HepG2 (cell line): Measurements from ENCODE around the gene TRIM28. TPM values are rescaled to one million over a fixed set of nuclear protein-coding genes. Genes with fewer than 3 reads are reported as not detected.

Experiments
- ATRX ChIP-seq: sonication (generic); formaldehyde crosslinking; IDR thresholded peaks from 2 replicates; pipeline ENCODE4 v1.4.0; 2020; ENCODE audit warnings: missing genetic modification reagents, borderline replicate concordance
- CERS6 ChIP-seq: sonication (generic); formaldehyde crosslinking; IDR thresholded peaks from 2 replicates; pipeline ENCODE4 v1.5.0; 2020; ENCODE audit warnings: missing genetic modification reagents
- DZIP1 ChIP-seq: sonication (generic); formaldehyde crosslinking; IDR thresholded peaks from 2 replicates; pipeline ENCODE4 v1.5.0; 2020; ENCODE audit warnings: mild to moderate bottlenecking, missing genetic modification reagents
- GMEB1 ChIP-seq: sonication (generic); formaldehyde crosslinking; IDR thresholded peaks from 2 replicates; pipeline ENCODE4 v1.5.1; 2020; ENCODE audit warnings: missing genetic modification reagents, mild to moderate bottlenecking, borderline replicate concordance
- HMGXB4 ChIP-seq, 2 experiments: sonication (generic) in 1 of 2; formaldehyde crosslinking in 1 of 2; IDR thresholded peaks; 2 replicates each; pipeline versions ENCODE4 v1.4.0 to v1.6.1; 2018 to 2020; ENCODE audit warnings: missing genetic modification reagents in 2 of 2, borderline replicate concordance in 1 of 2, low read depth in 1 of 2, mild to moderate bottlenecking in 1 of 2, missing biosample characterization in 1 of 2
- PAX8 ChIP-seq: sonication (generic); formaldehyde crosslinking; IDR thresholded peaks from 2 replicates; pipeline ENCODE4 v1.8.0; 2022; ENCODE audit warnings: mild to moderate bottlenecking, missing genetic modification reagents, borderline replicate concordance
- POLR2A ChIP-seq, 2 experiments: IDR thresholded peaks; 2 replicates each; pipeline ENCODE4 v1.6.1; 2011; ENCODE audit warnings: low read depth in 2 of 2, low read length in 2 of 2, mild to moderate bottlenecking in 1 of 2, moderate library complexity in 1 of 2; ENCODE audit not compliant: insufficient read depth in 1 of 2
- POLR2AphosphoS2 ChIP-seq: IDR thresholded peaks from 2 replicates; pipeline ENCODE4 v1.6.1; 2011; ENCODE audit warnings: low read depth, low read length, improper control_type of control experiment
- RBAK ChIP-seq: sonication (generic); formaldehyde crosslinking; IDR thresholded peaks from 2 replicates; pipeline ENCODE4 v1.5.1; 2020; ENCODE audit warnings: mild to moderate bottlenecking, missing genetic modification reagents
- RXRA ChIP-seq: sonication (generic); formaldehyde crosslinking; IDR thresholded peaks from 2 replicates; pipeline ENCODE4 v1.5.1; 2020; ENCODE audit warnings: missing genetic modification reagents
- SOX5 ChIP-seq: IDR thresholded peaks from 2 replicates; pipeline ENCODE4 v1.6.1; 2016; ENCODE audit warnings: borderline replicate concordance
- ZNF350 ChIP-seq: sonication (generic); formaldehyde crosslinking; IDR thresholded peaks from 2 replicates; pipeline ENCODE4 v1.4.0; 2020; ENCODE audit warnings: mild to moderate bottlenecking, low read depth, missing genetic modification reagents, borderline replicate concordance
- ZNF382 ChIP-seq: sonication (generic); formaldehyde crosslinking; IDR thresholded peaks from 2 replicates; pipeline ENCODE4 v1.5.0; 2020; ENCODE audit warnings: missing genetic modification reagents, mild to moderate bottlenecking, borderline replicate concordance
- ZNF484 ChIP-seq: sonication (generic); formaldehyde crosslinking; IDR thresholded peaks from 2 replicates; pipeline ENCODE4 v1.5.1; 2020; ENCODE audit warnings: mild to moderate bottlenecking, low read depth, missing genetic modification reagents, borderline replicate concordance
- ZNF605 ChIP-seq: sonication (generic); formaldehyde crosslinking; IDR thresholded peaks from 2 replicates; pipeline ENCODE4 v1.8.0; 2022; ENCODE audit warnings: mild to moderate bottlenecking, missing genetic modification reagents
- ZNF672 ChIP-seq: sonication (generic); formaldehyde crosslinking; IDR thresholded peaks from 2 replicates; pipeline ENCODE4 v1.8.1; 2022; ENCODE audit warnings: missing genetic modification reagents
- ZNF747 ChIP-seq: sonication (generic); formaldehyde crosslinking; IDR thresholded peaks from 2 replicates; pipeline ENCODE4 v1.8.1; 2023; ENCODE audit warnings: missing genetic modification reagents, mild to moderate bottlenecking, borderline replicate concordance
- ZNF749 ChIP-seq: sonication (generic); formaldehyde crosslinking; IDR thresholded peaks from 2 replicates; pipeline ENCODE4 v1.8.0; 2022; ENCODE audit warnings: mild to moderate bottlenecking, missing genetic modification reagents, moderate library complexity, borderline replicate concordance
- ZSCAN5A ChIP-seq: sonication (generic); formaldehyde crosslinking; IDR thresholded peaks from 2 replicates; pipeline ENCODE4 v1.8.0; 2022; ENCODE audit warnings: mild to moderate bottlenecking, missing genetic modification reagents, borderline replicate concordance
- polyA plus RNA-seq, 8 experiments: library from polyadenylated mRNA; depleted of rRNA in 3 of 8; stranded (reverse) in 7 of 8; unstranded in 1 of 8; fragments of >200 nt; fragmentation: Illumina TruSeq in 4 of 8; extraction: Trizol in 4 of 8; gene quantifications; 2 replicates each; pipeline versions ENCODE4 v1.2.1 to v1.2.3, GENCODE V29; 2011 to 2016; ENCODE audit warnings: low read depth in 4 of 8, missing spikeins in 1 of 8, mixed read lengths in 1 of 8; ENCODE audit not compliant: insufficient read depth in 1 of 8
- total RNA-seq, 5 experiments: library from RNA; depleted of rRNA; stranded (reverse); fragments of >200 nt; fragmentation: Illumina TruSeq; extraction: Trizol; gene quantifications; 2 replicates each; pipeline ENCODE4 v1.2.3, GENCODE V29; 2016; ENCODE audit warnings: low read depth in 1 of 5

The TRIM28 gene
- total and polyA plus RNA-seq, 2 of the 13 experiments (the other 11 are each of a cell fraction or from before 2014, with no cell fraction given), result 361 to 439 TPM

GRCh38 chr19:58499021-58499927, 44.6 kb upstream of the TRIM28 start (continued):
- no peak for TF ChIP-seq DZIP1 (CRISPR knock-in tag)
- TF ChIP-seq PAX8 (CRISPR knock-in tag), result no peak
- TF ChIP-seq ZNF350 (CRISPR knock-in tag), result peak; percentile 94
- no peak for TF ChIP-seq ZNF672 (CRISPR knock-in tag)
- peak; percentile 83; the same call in 1 of the 2 replicates for TF ChIP-seq ZNF749 (CRISPR knock-in tag)
- TF ChIP-seq ZNF605 (CRISPR knock-in tag), result 0 out of 2 replicates have a peak, but pooled peaks have one; percentile 20
- no peak for TF ChIP-seq RBAK
- peak; percentile 94 for TF ChIP-seq GMEB1
- TF ChIP-seq RXRA (CRISPR knock-in tag), result peak; percentile 76
- no peak for TF ChIP-seq CERS6 (CRISPR knock-in tag)
- no peak for TF ChIP-seq ZNF382
- no peak for TF ChIP-seq ZNF484
- TF ChIP-seq HMGXB4 (CRISPR knock-in tag; IDR thresholded peaks at IDR 0.05; ENCODE audit: borderline replicate concordance in 1 of 2, low read depth in 1 of 2), result peak; percentile 89; a peak in 3 of 4 replicates
- TF ChIP-seq ZNF747 (CRISPR knock-in tag), result 0 out of 2 replicates have a peak, but pooled peaks have one; percentile 49
- TF ChIP-seq SOX5, result peak; percentile 41; the same call in 1 of the 2 replicates
- TF ChIP-seq POLR2A (IDR thresholded peaks at IDR 0.05; ENCODE audit: insufficient read depth in 1 of 2, low read depth in 2 of 2, low read length in 2 of 2), result peak; percentile 14 to 68
- no peak for TF ChIP-seq POLR2AphosphoS2
- no peak for TF ChIP-seq ATRX (CRISPR knock-in tag)
- peak; percentile 80; the same call in 1 of the 2 replicates for TF ChIP-seq ZSCAN5A
